DOHH2 (cell line): ENCODE measurements around the gene TMEM132E.

Experiments
- H3F3A ChIP-seq: fragments of 200-600 bp; sonication (generic), shearing (Covaris generic); 2 replicates; pipeline ENCODE4 v1.6.0; 2016; ENCODE audit warnings: antibody characterized with exemption, mild to moderate bottlenecking; ENCODE audit not compliant: control insufficient read depth, insufficient read depth
- H3K27ac ChIP-seq: fragments of 200-600 bp; sonication (generic); 2 replicates; pipeline ENCODE4 v1.5.1; 2014; ENCODE audit warnings: low read depth, mild to moderate bottlenecking, low read length, moderate library complexity
- H3K27me3 ChIP-seq: fragments of 200-600 bp; sonication (generic); 2 replicates; pipeline ENCODE4 v1.6.1; 2014; ENCODE audit warnings: mild to moderate bottlenecking, low read length, mixed read lengths; ENCODE audit not compliant: control insufficient read depth
- H3K36me3 ChIP-seq: fragments of 200-600 bp; sonication (generic); 2 replicates; pipeline ENCODE4 v1.6.1; 2014; ENCODE audit warnings: mild to moderate bottlenecking, low read length, moderate library complexity, mixed read lengths; ENCODE audit not compliant: control insufficient read depth
- H3K4me1 ChIP-seq: fragments of 200-600 bp; sonication (generic); 2 replicates; pipeline ENCODE4 v1.6.1; 2014; ENCODE audit warnings: mild to moderate bottlenecking, low read length, mixed read lengths; ENCODE audit not compliant: control insufficient read depth
- H3K4me2 ChIP-seq: fragments of 200-600 bp; sonication (generic); 2 replicates; pipeline ENCODE4 v1.6.0; 2014; ENCODE audit warnings: mild to moderate bottlenecking, low read length, moderate library complexity
- H3K4me3 ChIP-seq: fragments of 200-600 bp; sonication (generic); 2 replicates; pipeline ENCODE4 v1.5.1; 2014; ENCODE audit warnings: mild to moderate bottlenecking, low read length, mixed read lengths
- H3K79me2 ChIP-seq: fragments of 200-600 bp; sonication (generic); 2 replicates; pipeline ENCODE4 v1.6.1; 2014; ENCODE audit warnings: mild to moderate bottlenecking, low read length, mixed read lengths; ENCODE audit not compliant: control insufficient read depth
- H3K9me2 ChIP-seq: fragments of 200-600 bp; sonication (generic); replicated peaks from 2 replicates; pipeline ENCODE4 v1.6.1; 2014; ENCODE audit warnings: mild to moderate bottlenecking, low read length, mixed read lengths; ENCODE audit not compliant: control insufficient read depth
- H3K9me3 ChIP-seq: fragments of 200-600 bp; sonication (generic); 2 replicates; pipeline ENCODE4 v1.6.1; 2014; ENCODE audit warnings: antibody characterized with exemption, low read length, mixed read lengths; ENCODE audit not compliant: control insufficient read depth, insufficient read depth
- H4K20me1 ChIP-seq: fragments of 200-600 bp; sonication (generic); 2 replicates; pipeline ENCODE4 v1.6.0; 2014; ENCODE audit warnings: low read depth, mild to moderate bottlenecking, antibody characterized with exemption, low read length, moderate library complexity; ENCODE audit not compliant: control insufficient read depth, insufficient read depth
- CTCF ChIP-seq: fragments of 200-600 bp; sonication (generic); IDR thresholded peaks from one replicate; pipeline ENCODE4 v1.5.1; 2014; ENCODE audit warnings: antibody characterized with exemption, mild to moderate bottlenecking, low read depth, low read length; ENCODE audit not compliant: poor library complexity, severe bottlenecking
- EZH2phosphoT487 ChIP-seq: fragments of 200-600 bp; sonication (generic); IDR thresholded peaks from 2 replicates; pipeline ENCODE4 v1.6.1; 2017; ENCODE audit warnings: borderline replicate concordance, mild to moderate bottlenecking, antibody characterized with exemption, low read length, moderate library complexity, mixed read lengths

TMEM132E gene

GRCh38 chr17:34652021-34652555 lies 72.7 kb downstream of the TMEM132E start:
- no peaks in the 10 kb centered on the region for H3K4me1 ChIP-seq

GRCh38 chr17:34653511-34653910 lies 74.1 kb downstream of the TMEM132E start:
- no peaks in the 10 kb centered on the region for H3K27me3 ChIP-seq
- no peak overlapping the region for H3K4me2 ChIP-seq
- TF ChIP-seq EZH2phosphoT487: no peak
- TF ChIP-seq CTCF: no peak
- H3K27ac ChIP-seq: no peak overlapping the region
- H3K79me2 ChIP-seq: no peaks in the 10 kb centered on the region
- H3K4me1 ChIP-seq: no peaks in the 10 kb centered on the region
- no peaks in the 10 kb centered on the region for H3K9me3 ChIP-seq
- no peaks in the 10 kb centered on the region for H3K9me2 ChIP-seq
- no peaks in the 10 kb centered on the region for H3K36me3 ChIP-seq
- no peak overlapping the region for H3K4me3 ChIP-seq
- H3F3A ChIP-seq: no peaks in the 10 kb centered on the region
- no peaks in the 10 kb centered on the region for H4K20me1 ChIP-seq

More at GRCh38 chr17:34652021-34652555, 72.7 kb downstream of the TMEM132E start:
- no peaks in the 10 kb centered on the region for H3K9me2 ChIP-seq
- H3K27me3 ChIP-seq: no peaks in the 10 kb centered on the region
- H3K36me3 ChIP-seq: no peaks in the 10 kb centered on the region
- H3K27ac ChIP-seq: no peak overlapping the region
- no peaks in the 10 kb centered on the region for H3K79me2 ChIP-seq
- no peaks in the 10 kb centered on the region for H3F3A ChIP-seq
- H3K4me2 ChIP-seq: no peak overlapping the region
- H4K20me1 ChIP-seq: no peaks in the 10 kb centered on the region
- no peaks in the 10 kb centered on the region for H3K9me3 ChIP-seq
- no peak overlapping the region for H3K4me3 ChIP-seq
- TF ChIP-seq EZH2phosphoT487: no peak
- no peak for TF ChIP-seq CTCF

- TF ChIP-seq EZH2phosphoT487: no peak
- TF ChIP-seq CTCF: no peak
- no peaks in the 10 kb centered on the region for H3K27me3 ChIP-seq
- H3K4me3 ChIP-seq: no peak overlapping the region
- H4K20me1 ChIP-seq: no peaks in the 10 kb centered on the region
- no peaks in the 10 kb centered on the region for H3K4me1 ChIP-seq
- no peaks in the 10 kb centered on the region for H3K36me3 ChIP-seq
- H3K27ac ChIP-seq: no peak overlapping the region
- no peak overlapping the region for H3K4me2 ChIP-seq
- no peaks in the 10 kb centered on the region for H3F3A ChIP-seq
- H3K9me2 ChIP-seq: no peaks in the 10 kb centered on the region
- H3K79me2 ChIP-seq: no peaks in the 10 kb centered on the region
- H3K9me3 ChIP-seq: no peaks in the 10 kb centered on the region
These were observed 75.0 kb downstream of the TMEM132E start for GRCh38 chr17:34654276-34654880.
